ENCODE results near the gene GREM1. TPM values are rescaled to one million over a fixed set of nuclear protein-coding genes. Genes with fewer than 3 reads are reported as not detected.

The GREM1 gene
- total RNA-seq, 1 experiment from 2014 or later = 1.1 TPM

DNA sequence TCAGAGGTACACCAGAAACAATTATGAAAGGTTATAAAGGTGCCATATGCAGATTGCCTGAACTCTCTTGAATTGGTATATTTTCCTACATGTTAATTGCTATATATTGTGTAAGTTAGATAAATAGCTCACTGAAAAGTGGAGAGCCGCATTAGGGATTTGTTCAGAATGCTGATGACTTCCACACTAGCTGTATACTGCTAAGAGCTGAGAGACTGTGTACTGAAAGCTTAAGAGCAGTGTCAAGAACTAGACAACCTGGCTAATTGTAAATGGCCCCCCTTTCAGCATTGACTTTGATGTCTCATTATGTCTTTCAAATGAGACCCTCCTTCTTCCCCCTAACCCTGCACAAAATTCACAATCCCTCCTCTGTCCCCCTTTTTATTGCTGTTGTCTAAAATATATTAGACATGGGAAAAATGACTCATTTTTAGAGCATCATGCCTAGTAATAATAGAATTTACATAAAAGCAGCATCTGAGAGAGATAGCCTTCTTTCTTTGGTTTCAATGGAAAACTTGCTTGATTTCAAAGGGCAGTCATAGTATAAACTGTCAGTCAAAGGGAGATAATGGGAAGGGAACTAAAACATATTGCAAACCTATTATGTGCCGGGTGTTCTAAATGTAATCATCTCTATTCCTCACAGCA is 34.7 kb upstream of the GREM1 start:
- Mint-ChIP-seq H3K36me3 (ENCODE audit: insufficient read depth in 1 of 3, low read depth in 3 of 3) (peaks cover 2 to 25% (median 7%) of the 10 kb centered on the region in 3 experiments; a peak in 5 of 7 replicates), H3K4me3 (no peak overlapping the region), H3K27ac (no peak overlapping the region), H3K27me3 (ENCODE audit: low read depth) (no peaks in the 10 kb centered on the region; the same call in 1 of the 2 replicates), H3K9me3 (no peaks in the 10 kb centered on the region; a peak in 1 of 5 replicates), H3K4me1 (peaks cover 3 to 9% of the 10 kb centered on the region in 2 experiments; a peak in 3 of 4 replicates)
- Histone ChIP-seq H2BK20ac (ENCODE audit: low read depth, low read length, poor library complexity, severe bottlenecking) (no peak overlapping the region), H3K56ac (ENCODE audit: insufficient read length, low read depth, low read length) (no peak overlapping the region), H2AK5ac (ENCODE audit: insufficient read length, low read length) (no peak overlapping the region), H2BK15ac (ENCODE audit: low read depth, low read length) (no peak overlapping the region), H3T11ph (ENCODE audit: low read length) (no peak overlapping the region), H3K27me3 (ENCODE audit: insufficient read depth, low read length) (no peaks in the 10 kb centered on the region), H3K9ac (ENCODE audit: extremely low read depth, insufficient read length, low read length) (no peak overlapping the region), H2BK5ac (ENCODE audit: insufficient read length, low read length) (no peak overlapping the region), H3K4me2 (ENCODE audit: insufficient read depth, insufficient read length, low read length) (no peak overlapping the region), H3K23me2 (ENCODE audit: insufficient read length, low read depth, low read length, poor library complexity, severe bottlenecking) (no peaks in the 10 kb centered on the region), H3K79me2 (ENCODE audit: insufficient read depth, low read length) (no peaks in the 10 kb centered on the region), H3K18ac (ENCODE audit: insufficient read length, low read depth, low read length) (no peak overlapping the region), H3K14ac (ENCODE audit: insufficient read depth, low read length) (no peak overlapping the region), H3K27ac (ENCODE audit: insufficient read length, low read depth, low read length) (no peak overlapping the region), H2BK120ac (ENCODE audit: low read depth, low read length, poor library complexity, severe bottlenecking) (no peak overlapping the region), H3K9me3 (ENCODE audit: control insufficient read depth, low read depth, low read length) (no peaks in the 10 kb centered on the region), H4K20me1 (ENCODE audit: control insufficient read depth, insufficient read depth, insufficient read length) (no peaks in the 10 kb centered on the region), H4K91ac (ENCODE audit: insufficient read length, low read depth, low read length) (no peak overlapping the region), H3K23ac (ENCODE audit: insufficient read length, low read depth, low read length) (no peak overlapping the region), H4K8ac (replicated peaks; ENCODE audit: insufficient read length, low read depth, low read length) (no peak overlapping the region), H4K5ac (ENCODE audit: insufficient read length, low read depth, low read length) (no peak overlapping the region), H3K4ac (ENCODE audit: low read depth, low read length) (no peak overlapping the region), H3K79me1 (ENCODE audit: insufficient read depth, low read depth, low read length, poor library complexity, severe bottlenecking) (no peaks in the 10 kb centered on the region), H3K4me1 (ENCODE audit: insufficient read depth, low read length) (peaks cover 4% of the 10 kb centered on the region; the same call in 1 of the 2 replicates), H2AFZ (ENCODE audit: low read length) (no peak overlapping the region), H2BK12ac (ENCODE audit: insufficient read length, low read depth, low read length) (no peak overlapping the region)
- TF ChIP-seq, protein P1, sequence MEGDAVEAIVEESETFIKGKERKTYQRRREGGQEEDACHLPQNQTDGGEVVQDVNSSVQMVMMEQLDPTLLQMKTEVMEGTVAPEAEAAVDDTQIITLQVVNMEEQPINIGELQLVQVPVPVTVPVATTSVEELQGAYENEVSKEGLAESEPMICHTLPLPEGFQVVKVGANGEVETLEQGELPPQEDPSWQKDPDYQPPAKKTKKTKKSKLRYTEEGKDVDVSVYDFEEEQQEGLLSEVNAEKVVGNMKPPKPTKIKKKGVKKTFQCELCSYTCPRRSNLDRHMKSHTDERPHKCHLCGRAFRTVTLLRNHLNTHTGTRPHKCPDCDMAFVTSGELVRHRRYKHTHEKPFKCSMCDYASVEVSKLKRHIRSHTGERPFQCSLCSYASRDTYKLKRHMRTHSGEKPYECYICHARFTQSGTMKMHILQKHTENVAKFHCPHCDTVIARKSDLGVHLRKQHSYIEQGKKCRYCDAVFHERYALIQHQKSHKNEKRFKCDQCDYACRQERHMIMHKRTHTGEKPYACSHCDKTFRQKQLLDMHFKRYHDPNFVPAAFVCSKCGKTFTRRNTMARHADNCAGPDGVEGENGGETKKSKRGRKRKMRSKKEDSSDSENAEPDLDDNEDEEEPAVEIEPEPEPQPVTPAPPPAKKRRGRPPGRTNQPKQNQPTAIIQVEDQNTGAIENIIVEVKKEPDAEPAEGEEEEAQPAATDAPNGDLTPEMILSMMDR (conservative IDR thresholded peaks at IDR 0.05) = no peak
- WGBS (ENCODE audit: extremely low coverage, insufficient read length, low lambda C conversion rate) = no CpG with 5 or more reads among the region's 2 CpGs
- no peak for DNase-seq

Measured in H9 (cell line).